HCEC 1CT (cell line): ENCODE measurements around the gene MRPS21.
A peak's percentile ranks its signal among the peaks of the same experiment; 100 is the strongest.

Source experiments
- DNase-seq: peaks from one replicate; pipeline ENCODE4 v3.0.0-alpha.2; 2017

Gene MRPS21

GRCh38 chr1:150293433-150294253 lies at the start of gene MRPS21:
Gene MRPS21 (plus strand): TSS chr1:150293861. CDS start chr1:150294367, 506 bp downstream.
- DNase-seq = peak; percentile 84

- DNase-seq = no peak
Observed at GRCh38 chr1:150249936-150250335, 43.7 kb upstream of the MRPS21 start.

DNA sequence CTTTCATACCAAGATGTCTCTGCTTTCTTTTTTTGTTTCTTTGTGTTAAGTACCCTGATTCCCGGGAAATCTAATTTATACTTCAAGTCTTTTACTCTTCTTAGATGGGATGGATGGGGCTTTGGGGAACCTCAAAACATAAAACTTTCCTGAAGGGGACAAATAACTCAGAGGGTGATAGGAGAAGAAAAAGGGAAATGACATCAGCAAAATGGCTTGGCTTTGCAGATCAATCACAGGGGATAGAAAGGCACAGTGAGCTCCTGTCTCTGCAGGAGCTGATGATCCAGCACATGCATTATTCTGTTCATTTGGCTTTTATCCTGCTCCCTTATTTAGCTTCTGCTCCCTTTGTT lies 37.5 kb upstream of the MRPS21 start:
- DNase-seq = no peak

DNA sequence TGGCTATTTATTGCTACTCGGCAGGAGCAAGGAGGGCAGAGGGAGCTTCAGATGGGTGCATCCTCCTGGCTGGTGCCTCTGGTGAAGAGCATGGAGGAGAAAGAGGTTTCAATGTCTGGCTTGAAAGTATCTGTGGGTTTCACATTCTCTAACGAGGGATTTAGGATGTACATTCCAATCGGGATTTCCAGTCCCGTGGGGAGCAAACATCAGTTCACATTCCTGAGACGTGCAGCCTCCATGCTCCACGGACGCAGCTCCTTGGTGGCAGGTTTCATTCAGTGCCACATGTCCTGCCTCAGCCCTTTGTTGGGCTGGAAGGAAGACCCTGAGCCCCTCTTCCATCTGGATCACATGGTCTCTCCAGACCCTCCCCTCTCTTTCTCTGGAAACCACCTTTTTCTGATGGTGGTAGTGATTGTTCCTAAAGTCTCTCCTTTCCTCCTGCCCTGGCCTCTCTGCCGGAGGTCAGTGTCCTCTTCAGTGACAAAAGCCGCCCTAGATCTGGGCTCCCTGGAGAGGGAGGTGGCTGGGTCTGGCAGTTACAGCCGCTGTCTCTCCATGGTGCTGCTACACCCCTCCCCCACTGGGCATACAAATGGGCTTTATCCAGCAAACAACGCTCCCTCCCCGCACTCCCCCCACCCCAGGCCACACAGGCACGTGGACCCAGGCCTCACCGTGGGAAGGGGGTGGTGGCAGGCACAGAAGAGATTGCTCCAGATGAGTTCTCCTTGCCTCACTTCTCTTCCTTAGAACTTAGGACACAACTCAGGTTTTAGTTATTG lies 36.9 kb upstream of the MRPS21 start:
- DNase-seq = no peak

GRCh38 chr1:150257624-150258585 lies 35.8 kb upstream of the MRPS21 start, which contains the start of gene CA14:
Gene CA14 (plus strand): TSS chr1:150257774. CDS start chr1:150258129, 355 bp downstream.
- DNase-seq = no peak

DNA sequence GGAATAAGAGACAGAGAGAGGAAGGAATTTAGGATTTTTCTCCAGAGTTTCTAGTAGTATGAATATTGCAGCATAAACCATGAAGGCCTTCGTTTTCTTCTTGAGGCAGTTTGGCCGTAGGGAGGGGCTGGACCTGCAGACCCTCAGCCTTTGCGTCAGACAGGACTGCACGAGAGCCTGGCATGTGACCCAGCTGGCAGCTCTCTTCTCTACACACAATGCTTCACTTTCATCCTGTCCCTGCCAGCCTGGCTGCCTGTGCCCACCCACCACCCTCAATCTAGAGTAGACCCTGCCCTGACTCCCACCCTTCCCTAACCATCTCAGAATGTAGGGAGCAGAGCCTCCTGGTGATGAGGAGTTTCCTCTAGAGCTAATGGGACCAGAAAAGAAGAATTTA lies 34.4 kb upstream of the MRPS21 start:
- no peak for DNase-seq

GRCh38 chr1:150259758-150260669 lies 33.6 kb upstream of the MRPS21 start:
- no peak for DNase-seq

DNA sequence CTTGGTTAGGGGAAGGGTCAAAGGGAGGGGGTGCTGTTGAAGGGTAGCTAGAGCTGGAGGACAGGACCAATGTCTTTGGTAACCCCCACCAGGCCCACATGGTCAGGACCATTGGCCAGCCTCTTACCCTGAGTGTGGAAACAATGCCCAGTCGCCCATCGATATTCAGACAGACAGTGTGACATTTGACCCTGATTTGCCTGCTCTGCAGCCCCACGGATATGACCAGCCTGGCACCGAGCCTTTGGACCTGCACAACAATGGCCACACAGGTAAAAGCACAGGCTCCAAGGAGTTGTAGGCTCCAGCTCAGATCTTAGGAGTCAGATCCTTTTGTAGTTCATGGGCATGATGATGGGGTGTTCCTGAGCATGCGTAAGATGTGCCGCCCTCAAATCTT lies 32.3 kb upstream of the MRPS21 start:
- DNase-seq = no peak

DNA sequence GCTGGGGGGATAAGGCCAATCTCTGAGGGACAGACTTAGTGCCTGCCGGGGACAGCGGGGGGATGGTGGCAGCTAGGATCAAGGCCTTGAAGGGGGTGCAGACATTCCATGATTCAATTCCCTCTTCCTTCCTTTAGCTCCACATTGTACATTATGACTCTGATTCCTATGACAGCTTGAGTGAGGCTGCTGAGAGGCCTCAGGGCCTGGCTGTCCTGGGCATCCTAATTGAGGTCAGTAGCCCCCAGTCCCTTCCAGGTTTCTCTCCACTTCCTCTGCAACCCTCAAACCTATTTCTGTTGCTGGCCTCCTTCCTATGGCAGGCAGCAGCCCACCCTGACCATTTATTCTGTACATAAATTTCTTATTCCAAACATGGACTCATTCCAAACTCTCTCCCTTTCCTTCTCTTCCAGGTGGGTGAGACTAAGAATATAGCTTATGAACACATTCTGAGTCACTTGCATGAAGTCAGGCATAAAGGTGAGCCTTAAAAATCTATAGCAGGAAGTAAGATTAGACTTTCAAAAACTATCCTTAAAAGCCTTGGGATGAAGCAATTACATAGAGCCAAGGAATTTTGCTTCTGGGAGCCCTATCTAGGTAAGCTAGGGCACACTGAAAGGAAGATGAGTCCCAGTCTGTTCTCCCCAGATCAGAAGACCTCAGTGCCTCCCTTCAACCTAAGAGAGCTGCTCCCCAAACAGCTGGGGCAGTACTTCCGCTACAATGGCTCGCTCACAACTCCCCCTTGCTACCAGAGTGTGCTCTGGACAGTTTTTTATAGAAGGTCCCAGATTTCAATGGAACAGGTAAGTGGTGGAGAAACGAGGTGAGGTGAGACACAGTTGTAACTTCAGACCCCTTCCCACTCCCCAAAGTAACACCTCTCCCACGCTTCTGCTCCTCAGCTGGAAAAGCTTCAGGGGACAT lies 31.0 kb upstream of the MRPS21 start:
- no peak for DNase-seq

GRCh38 chr1:150263549-150263948 lies 30.1 kb upstream of the MRPS21 start:
- no peak for DNase-seq

DNA sequence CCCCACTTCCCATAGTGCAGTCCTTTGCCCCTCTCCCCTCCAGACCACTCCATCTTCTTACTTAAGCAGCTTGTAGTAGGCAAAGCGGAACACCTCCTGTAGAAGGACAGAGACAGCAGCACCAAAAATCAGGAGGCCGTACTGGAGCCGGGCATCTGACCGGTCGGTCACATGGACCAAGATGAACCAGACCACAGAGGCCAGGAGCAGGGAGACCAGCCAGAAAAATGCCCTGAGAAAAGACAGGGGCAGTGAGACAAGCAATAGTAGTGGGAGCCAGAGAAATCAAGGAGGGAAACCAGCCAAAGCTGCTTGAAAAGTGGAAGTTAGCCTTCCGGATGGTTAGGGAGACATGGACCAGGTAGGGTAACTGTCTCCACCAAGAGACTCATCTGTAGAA lies 25.8 kb upstream of the MRPS21 start:
- no peak for DNase-seq

DNA sequence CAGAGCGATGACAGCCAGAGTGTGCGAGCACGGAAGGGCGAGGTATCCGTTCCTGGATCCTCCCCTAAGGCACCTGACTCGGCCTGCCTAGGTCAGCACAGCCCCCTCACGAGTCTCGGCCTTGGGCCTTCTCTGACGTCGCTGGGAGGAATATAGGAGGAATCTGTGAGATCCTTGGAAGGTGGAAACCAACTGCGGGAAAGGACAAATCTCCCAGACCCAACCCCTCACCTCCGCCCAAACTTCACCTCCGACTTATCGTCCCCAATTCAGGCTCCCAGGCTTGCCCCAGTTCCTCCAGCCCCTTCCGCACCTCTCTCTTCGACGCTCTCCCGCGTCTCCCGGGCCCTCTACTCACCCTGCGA lies 25.3 kb upstream of the MRPS21 start:
- peak; percentile 19 for DNase-seq

- DNase-seq = peak; percentile 97
Observed at GRCh38 chr1:150268705-150269403, 24.8 kb upstream of the MRPS21 start, which contains the start of gene APH1A. Gene APH1A (minus strand): TSS chr1:150269016. CDS start chr1:150268810, 206 bp downstream.

DNA sequence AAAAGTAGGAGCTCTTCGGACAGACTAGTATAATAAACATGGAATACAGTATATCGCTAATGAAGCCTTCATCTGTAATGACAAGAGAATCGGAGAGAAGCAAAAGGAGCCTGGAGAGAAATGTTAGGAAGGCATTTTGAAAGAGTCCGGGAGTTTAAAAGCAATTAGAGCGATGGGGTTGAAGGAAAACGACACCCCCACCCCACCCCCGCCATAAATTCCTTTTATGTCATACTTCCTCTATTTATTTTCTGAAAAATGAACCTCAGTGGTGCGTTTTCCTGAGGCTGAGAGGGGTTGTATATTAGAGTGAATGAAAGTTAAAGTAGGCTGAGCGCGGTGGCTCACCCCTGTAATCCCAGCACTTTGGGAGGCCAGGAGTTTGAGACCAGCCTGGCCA lies 24.2 kb upstream of the MRPS21 start:
- DNase-seq = no peak

DNA sequence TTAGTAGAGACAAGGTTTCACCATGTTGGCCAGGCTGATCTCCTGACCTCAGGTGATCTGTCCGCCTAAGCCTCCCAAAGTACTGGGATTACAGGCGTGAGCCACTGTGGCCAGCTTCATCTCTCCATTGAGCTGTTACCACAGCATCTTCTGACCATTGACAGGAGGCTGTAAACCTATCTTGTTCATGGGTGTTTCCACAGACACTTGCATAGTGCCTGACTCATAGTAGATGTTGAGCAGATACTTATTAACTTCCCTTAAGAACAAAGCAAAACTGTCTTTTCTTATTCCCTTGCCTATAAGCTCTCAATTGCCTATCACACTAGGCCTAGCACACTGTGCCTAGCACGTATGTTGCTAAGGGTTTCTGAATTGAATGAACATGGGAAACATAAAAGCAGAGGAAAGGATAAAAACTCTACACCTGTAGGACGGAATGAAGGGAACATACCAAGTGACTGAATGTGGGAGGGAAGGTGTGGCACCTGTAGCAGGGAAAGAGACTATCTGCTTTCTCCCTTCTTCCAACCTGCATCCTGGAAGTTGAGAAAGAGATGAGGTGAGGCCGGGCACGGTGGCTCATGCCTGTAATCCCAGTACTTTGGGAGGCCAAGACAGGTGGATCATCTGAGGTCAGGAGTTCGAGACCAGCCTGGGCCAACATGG lies 22.2 kb upstream of the MRPS21 start:
- no peak for DNase-seq

DNA sequence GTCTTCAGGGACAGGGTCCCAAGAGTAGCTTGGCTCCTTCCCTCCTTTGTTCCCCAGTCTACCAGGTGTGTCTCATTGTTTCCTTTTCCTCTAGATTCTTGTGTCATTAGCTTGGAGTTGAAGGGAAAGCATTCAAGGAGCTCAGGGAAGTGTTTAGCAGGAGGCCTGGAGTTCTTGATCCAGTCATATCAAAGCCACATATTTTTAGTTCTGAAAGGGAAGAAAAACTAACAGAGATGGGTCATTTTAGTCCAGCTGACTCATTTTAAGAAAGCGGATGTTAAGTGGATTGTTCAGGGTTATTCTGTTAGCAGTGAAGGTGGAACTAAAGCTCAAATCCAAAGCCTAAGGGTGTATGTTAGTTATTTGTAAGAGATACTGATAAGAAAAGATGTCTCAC lies 20.4 kb upstream of the MRPS21 start:
- DNase-seq = no peak

DNA sequence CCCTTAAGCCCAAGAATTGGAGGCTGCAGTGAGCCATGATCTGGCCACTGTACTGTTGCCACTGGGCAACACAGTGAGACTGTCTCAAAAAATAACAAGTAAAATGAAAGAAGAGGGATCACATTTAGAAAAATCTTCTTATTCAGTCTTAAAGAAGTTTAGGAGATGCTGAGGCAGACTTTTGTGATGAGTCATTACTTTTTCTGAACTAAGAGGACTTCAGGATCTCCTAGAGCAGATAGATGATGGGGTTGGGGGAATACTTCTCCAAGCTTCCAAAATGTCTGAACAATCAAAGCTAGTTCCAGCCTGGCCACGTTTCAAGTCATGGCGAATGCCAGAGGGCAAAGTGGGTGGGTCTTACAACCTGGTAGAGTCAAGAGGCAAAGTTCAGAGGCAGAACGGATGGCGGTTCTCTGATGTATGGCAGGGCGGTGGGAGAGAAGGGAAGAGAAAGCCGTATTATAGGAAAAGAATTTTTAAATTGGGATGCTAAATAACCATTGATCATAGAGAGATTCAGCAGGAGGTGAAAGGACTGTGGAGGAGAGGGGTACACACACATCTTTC lies 13.4 kb upstream of the MRPS21 start:
- no peak for DNase-seq

GRCh38 chr1:150281221-150281757 lies 12.4 kb upstream of the MRPS21 start:
- DNase-seq = peak; percentile 71
